Measurements from ENCODE around the gene NPHP4. TPM values are rescaled to one million over a fixed set of nuclear protein-coding genes. Genes with fewer than 3 reads are reported as not detected.

The NPHP4 gene
- total RNA-seq, 1 donor = 6.5 TPM

- H3K4me3 ChIP-seq (ENCODE audit: low read depth, low read length) = no peak overlapping the region
- no peak for TF ChIP-seq CTCF (IDR thresholded peaks at IDR 0.05; ENCODE audit: insufficient read depth, low read depth, low read length)
- no peak for DNase-seq (ENCODE audit: low read depth)
Observed at GRCh38 chr1:5966543-5967205, 25.6 kb downstream of the NPHP4 start.

- TF ChIP-seq CTCF (IDR thresholded peaks at IDR 0.05; ENCODE audit: insufficient read depth, low read depth, low read length) = no peak
- H3K4me3 ChIP-seq (ENCODE audit: low read depth, low read length) = no peak overlapping the region
- DNase-seq (ENCODE audit: low read depth) = no peak
Observed at GRCh38 chr1:5965586-5966131, 26.6 kb downstream of the NPHP4 start.

GRCh38 chr1:5962265-5963105 lies 29.7 kb downstream of the NPHP4 start:
- no peak for DNase-seq (ENCODE audit: low read depth)
- no peak overlapping the region for H3K4me3 ChIP-seq (ENCODE audit: low read depth, low read length)
- no peak for TF ChIP-seq CTCF (IDR thresholded peaks at IDR 0.05; ENCODE audit: insufficient read depth, low read depth, low read length)

- no peak for TF ChIP-seq CTCF (IDR thresholded peaks at IDR 0.05; ENCODE audit: insufficient read depth, low read depth, low read length)
- no peak for DNase-seq (ENCODE audit: low read depth)
- no peak overlapping the region for H3K4me3 ChIP-seq (ENCODE audit: low read depth, low read length)
Observed at GRCh38 chr1:5961601-5962000, 30.6 kb downstream of the NPHP4 start.

- no peak for TF ChIP-seq CTCF (IDR thresholded peaks at IDR 0.05; ENCODE audit: insufficient read depth, low read depth, low read length)
- H3K4me3 ChIP-seq (ENCODE audit: low read depth, low read length) = no peak overlapping the region
- no peak for DNase-seq (ENCODE audit: low read depth)
Observed at GRCh38 chr1:5960336-5960735, 31.9 kb downstream of the NPHP4 start.

- H3K4me3 ChIP-seq (ENCODE audit: low read depth, low read length) = no peak overlapping the region
- DNase-seq (ENCODE audit: low read depth) = no peak
- TF ChIP-seq CTCF (IDR thresholded peaks at IDR 0.05; ENCODE audit: insufficient read depth, low read depth, low read length) = no peak
Observed at GRCh38 chr1:5959667-5960230, 32.5 kb downstream of the NPHP4 start.

Measured in fibroblast of villous mesenchyme (primary cell).